ENCODE data around the gene MAP2K2.

Gene MAP2K2

GRCh38 chr19:4115050-4115817 lies 8.7 kb downstream of the MAP2K2 start:
- peak overlapping the region; percentile 42 for H3K4me3 ChIP-seq (ENCODE audit: low read depth, low read length)
- DNase-seq (ENCODE audit: low read depth), result peak; percentile 91
- no peak for TF ChIP-seq CTCF (IDR thresholded peaks at IDR 0.05; ENCODE audit: insufficient read depth, low read depth, low read length, missing control alignments)

GRCh38 chr19:4114181-4114580 lies 9.7 kb downstream of the MAP2K2 start:
- TF ChIP-seq CTCF (IDR thresholded peaks at IDR 0.05; ENCODE audit: insufficient read depth, low read depth, low read length, missing control alignments), result no peak
- DNase-seq (ENCODE audit: low read depth), result no peak
- no peak overlapping the region for H3K4me3 ChIP-seq (ENCODE audit: low read depth, low read length)

GRCh38 chr19:4113398-4114088 lies 10.4 kb downstream of the MAP2K2 start:
- no peak for DNase-seq (ENCODE audit: low read depth)
- no peak overlapping the region for H3K4me3 ChIP-seq (ENCODE audit: low read depth, low read length)
- TF ChIP-seq CTCF (IDR thresholded peaks at IDR 0.05; ENCODE audit: insufficient read depth, low read depth, low read length, missing control alignments), result no peak

GRCh38 chr19:4112367-4112766 lies 11.6 kb downstream of the MAP2K2 start:
- no peak overlapping the region for H3K4me3 ChIP-seq (ENCODE audit: low read depth, low read length)
- TF ChIP-seq CTCF (IDR thresholded peaks at IDR 0.05; ENCODE audit: insufficient read depth, low read depth, low read length, missing control alignments), result no peak
- DNase-seq (ENCODE audit: low read depth), result no peak

GRCh38 chr19:4109626-4109945 lies 14.3 kb downstream of the MAP2K2 start:
- DNase-seq (ENCODE audit: low read depth), result no peak
- no peak overlapping the region for H3K4me3 ChIP-seq (ENCODE audit: low read depth, low read length)
- no peak for TF ChIP-seq CTCF (IDR thresholded peaks at IDR 0.05; ENCODE audit: insufficient read depth, low read depth, low read length, missing control alignments)

- no peak for TF ChIP-seq CTCF (IDR thresholded peaks at IDR 0.05; ENCODE audit: insufficient read depth, low read depth, low read length, missing control alignments)
- DNase-seq (ENCODE audit: low read depth), result peak; percentile 92
These were observed 14.9 kb downstream of the MAP2K2 start for GRCh38 chr19:4108767-4109625.

More at GRCh38 chr19:4108767-4109625, 14.9 kb downstream of the MAP2K2 start:
- peak overlapping the region; percentile 22 for H3K4me3 ChIP-seq (ENCODE audit: low read depth, low read length)
